Upper lobe of right lung (tissue), 1 donor: ENCODE measurements around the gene SEC16A. TPM values are rescaled to one million over a fixed set of nuclear protein-coding genes. Genes with fewer than 3 reads are reported as not detected.
A peak's percentile ranks its signal among the peaks of the same experiment; 100 is the strongest.

Source experiments
- ATAC-seq: fragments of 200-7000 bp; cut with Tn5 transposase; one replicate; pipeline ENCODE4 v1.9.1; 2020; ENCODE audit warnings: mild to moderate bottlenecking, moderate library complexity
- DNase-seq: peaks from one replicate; pipeline ENCODE4 v3.0.0-alpha.2; 2020
- H3K27ac ChIP-seq: fragments of 200-600 bp; one replicate; pipeline ENCODE4 v1.8.0; 2022
- H3K27me3 ChIP-seq: fragments of 200-600 bp; one replicate; pipeline ENCODE4 v1.8.0; 2022; ENCODE audit warnings: mild to moderate bottlenecking
- H3K36me3 ChIP-seq: fragments of 200-600 bp; one replicate; pipeline ENCODE4 v1.8.0; 2022
- H3K4me1 ChIP-seq: fragments of 200-600 bp; one replicate; pipeline ENCODE4 v1.8.0; 2022
- H3K4me3 ChIP-seq: fragments of 200-600 bp; one replicate; pipeline ENCODE4 v1.8.0; 2022; ENCODE audit warnings: mild to moderate bottlenecking
- H3K9me3 ChIP-seq: fragments of 200-600 bp; one replicate; pipeline ENCODE4 v1.8.0; 2022
- intact Hi-C: fragments of 100-400 bp; cut with DNase I; formaldehyde crosslinking; loops from one replicate; pipeline ENCODE4 v1.11.0; 2022
- total RNA-seq: library from RNA; stranded (reverse); fragmentation: NEBNext Ultra II Directional; extraction: Animal tissue kit (Norgen Biotek cat#: 25700); gene quantifications from one replicate; pipeline ENCODE4 v1.2.1, GENCODE V29; 2021
- TF ChIP-seq, protein P1 (sequence below): fragments of 200-600 bp; IDR thresholded peaks from one replicate; pipeline ENCODE4 v1.8.0; 2022; ENCODE audit warnings: antibody characterized with exemption
- donor health status: DM: no; HTN: yes; CAD: no; lungs with severe emphysema.

Gene SEC16A
- total RNA-seq, 1 donor from 2014 or later, result 63.7 TPM

DNA sequence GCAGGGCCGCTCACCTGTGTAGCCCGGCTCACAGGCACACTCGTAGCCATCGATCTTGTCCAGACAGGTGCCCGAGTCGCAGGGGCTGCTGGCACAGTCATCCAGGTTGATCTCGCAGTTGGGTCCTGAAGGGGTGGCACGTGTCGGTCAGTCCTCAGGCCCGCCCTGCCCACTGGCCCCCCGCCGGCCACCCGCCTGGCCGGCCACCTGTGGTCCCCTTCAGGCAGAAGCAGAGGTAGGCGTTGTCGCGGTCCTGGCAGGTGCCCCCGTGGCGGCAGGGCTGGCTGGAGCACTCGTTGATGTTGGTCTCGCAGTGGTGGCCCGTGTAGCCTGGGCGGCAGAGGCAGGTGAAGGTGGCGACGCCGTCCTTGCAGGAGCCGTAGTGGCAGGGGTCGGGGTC, 32.4 kb upstream of the SEC16A start:
- Histone ChIP-seq H3K4me1 (peaks cover 18% of the 10 kb centered on the region), H3K36me3 (peaks cover 91% of the 10 kb centered on the region)

DNA sequence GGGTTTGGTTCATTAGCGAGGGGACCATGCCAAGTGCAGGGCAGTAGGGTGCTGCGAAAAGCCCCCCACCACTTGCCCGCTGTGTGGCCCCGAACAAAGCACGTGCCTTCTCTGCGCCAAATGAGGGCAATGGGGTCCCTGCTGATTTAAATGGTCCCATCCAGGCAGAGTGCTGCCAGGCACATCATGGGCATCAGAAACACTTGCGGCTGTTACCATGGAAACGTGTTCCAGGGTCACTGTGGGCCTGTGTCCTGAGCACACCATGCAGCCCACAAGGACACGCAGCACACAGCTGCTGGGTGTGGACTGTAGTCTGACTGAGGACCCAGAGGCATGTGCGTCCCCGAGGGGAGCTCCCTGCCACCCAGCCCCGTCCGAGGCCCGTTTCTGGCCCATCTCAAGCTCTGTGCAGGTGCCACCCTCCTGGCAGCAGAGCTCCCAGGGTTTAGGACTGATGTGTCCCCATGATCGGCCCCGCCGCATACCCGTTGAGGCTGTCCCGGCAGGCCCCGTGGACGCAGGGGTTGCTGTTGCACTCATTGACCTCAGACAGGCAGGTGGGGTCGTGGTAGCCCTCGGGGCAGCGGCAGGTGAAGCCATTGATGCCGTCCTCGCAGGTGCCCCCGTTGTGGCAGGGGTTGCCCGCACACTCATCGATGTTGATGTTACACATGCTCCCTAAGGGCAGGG, 31.3 kb upstream of the SEC16A start:
- Histone ChIP-seq H3K27ac (no peak overlapping the region), H3K4me1 (peaks cover 16% of the 10 kb centered on the region), H3K9me3 (no peaks in the 10 kb centered on the region), H3K27me3 (no peaks in the 10 kb centered on the region), H3K36me3 (peaks cover 98% of the 10 kb centered on the region), H3K4me3 (no peak overlapping the region)
- TF ChIP-seq, protein P1, sequence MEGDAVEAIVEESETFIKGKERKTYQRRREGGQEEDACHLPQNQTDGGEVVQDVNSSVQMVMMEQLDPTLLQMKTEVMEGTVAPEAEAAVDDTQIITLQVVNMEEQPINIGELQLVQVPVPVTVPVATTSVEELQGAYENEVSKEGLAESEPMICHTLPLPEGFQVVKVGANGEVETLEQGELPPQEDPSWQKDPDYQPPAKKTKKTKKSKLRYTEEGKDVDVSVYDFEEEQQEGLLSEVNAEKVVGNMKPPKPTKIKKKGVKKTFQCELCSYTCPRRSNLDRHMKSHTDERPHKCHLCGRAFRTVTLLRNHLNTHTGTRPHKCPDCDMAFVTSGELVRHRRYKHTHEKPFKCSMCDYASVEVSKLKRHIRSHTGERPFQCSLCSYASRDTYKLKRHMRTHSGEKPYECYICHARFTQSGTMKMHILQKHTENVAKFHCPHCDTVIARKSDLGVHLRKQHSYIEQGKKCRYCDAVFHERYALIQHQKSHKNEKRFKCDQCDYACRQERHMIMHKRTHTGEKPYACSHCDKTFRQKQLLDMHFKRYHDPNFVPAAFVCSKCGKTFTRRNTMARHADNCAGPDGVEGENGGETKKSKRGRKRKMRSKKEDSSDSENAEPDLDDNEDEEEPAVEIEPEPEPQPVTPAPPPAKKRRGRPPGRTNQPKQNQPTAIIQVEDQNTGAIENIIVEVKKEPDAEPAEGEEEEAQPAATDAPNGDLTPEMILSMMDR, result no peak
- DNase-seq, result no peak
- no peak for ATAC-seq
- intact Hi-C loops, result no loop called here

More for the DNA sequence above, 32.4 kb upstream of the SEC16A start:
- Histone ChIP-seq H3K9me3 (no peaks in the 10 kb centered on the region), H3K27ac (no peak overlapping the region), H3K4me3 (no peak overlapping the region), H3K27me3 (no peaks in the 10 kb centered on the region)
- ATAC-seq (no peak), DNase-seq (no peak)
- intact Hi-C loops, result no loop called here
- TF ChIP-seq, protein P1, result no peak

DNA sequence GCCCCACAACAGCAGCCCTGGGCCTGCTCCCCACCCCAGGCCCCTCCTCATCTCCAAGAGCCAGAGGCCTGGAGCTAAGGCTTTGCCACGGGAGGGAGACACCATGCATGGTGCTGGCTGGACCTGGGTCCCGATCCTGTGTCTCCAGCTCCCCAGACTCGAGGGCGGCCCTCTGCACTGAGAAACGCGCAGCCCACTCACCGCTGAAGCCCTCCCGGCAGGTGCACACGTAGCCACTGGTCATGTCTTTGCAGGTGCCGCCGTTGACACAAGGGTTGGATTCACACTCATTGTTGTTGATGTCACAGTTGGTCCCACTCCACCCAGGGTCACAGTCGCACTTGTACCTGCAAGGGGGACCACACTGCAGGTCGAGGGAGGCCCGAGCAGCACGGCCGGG, 30.4 kb upstream of the SEC16A start:
- Histone ChIP-seq H3K27me3 (no peaks in the 10 kb centered on the region), H3K36me3 (peaks cover 98% of the 10 kb centered on the region), H3K27ac (peak overlapping the region; percentile 6), H3K4me1 (peaks cover 16% of the 10 kb centered on the region), H3K4me3 (no peak overlapping the region), H3K9me3 (no peaks in the 10 kb centered on the region)
- no peak for ATAC-seq
- TF ChIP-seq, protein P1, result no peak
- DNase-seq, result no peak
- intact Hi-C loops, result no loop called here

DNA sequence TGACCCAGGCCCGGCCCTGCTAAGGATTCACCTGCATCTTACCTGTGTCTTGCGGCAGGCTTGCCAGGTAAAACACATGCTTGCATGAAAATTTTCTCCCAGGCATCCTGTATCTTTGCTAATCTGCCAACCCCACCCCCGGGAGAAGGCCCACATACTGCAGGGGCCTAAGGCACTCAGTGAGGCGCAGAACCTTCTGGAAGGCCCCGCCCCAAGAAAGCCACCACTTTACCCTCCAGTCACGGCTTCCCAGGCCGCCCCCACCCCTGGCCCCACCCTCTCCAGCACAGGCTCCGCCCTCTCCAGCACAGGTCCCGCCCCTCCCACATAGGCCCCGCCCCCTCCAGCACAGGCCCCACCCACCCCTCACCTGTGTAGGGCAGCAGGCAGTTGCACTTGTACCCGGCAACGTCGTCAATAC, 29.8 kb upstream of the SEC16A start:
- Histone ChIP-seq H3K27me3 (no peaks in the 10 kb centered on the region), H3K36me3 (peaks cover 98% of the 10 kb centered on the region), H3K27ac (peak overlapping the region; percentile 81), H3K4me3 (no peak overlapping the region), H3K9me3 (no peaks in the 10 kb centered on the region), H3K4me1 (peaks cover 16% of the 10 kb centered on the region)
- TF ChIP-seq, protein P1, result no peak
- DNase-seq (no peak), ATAC-seq (peak; percentile 51)
- intact Hi-C loops, result no loop called here

DNA sequence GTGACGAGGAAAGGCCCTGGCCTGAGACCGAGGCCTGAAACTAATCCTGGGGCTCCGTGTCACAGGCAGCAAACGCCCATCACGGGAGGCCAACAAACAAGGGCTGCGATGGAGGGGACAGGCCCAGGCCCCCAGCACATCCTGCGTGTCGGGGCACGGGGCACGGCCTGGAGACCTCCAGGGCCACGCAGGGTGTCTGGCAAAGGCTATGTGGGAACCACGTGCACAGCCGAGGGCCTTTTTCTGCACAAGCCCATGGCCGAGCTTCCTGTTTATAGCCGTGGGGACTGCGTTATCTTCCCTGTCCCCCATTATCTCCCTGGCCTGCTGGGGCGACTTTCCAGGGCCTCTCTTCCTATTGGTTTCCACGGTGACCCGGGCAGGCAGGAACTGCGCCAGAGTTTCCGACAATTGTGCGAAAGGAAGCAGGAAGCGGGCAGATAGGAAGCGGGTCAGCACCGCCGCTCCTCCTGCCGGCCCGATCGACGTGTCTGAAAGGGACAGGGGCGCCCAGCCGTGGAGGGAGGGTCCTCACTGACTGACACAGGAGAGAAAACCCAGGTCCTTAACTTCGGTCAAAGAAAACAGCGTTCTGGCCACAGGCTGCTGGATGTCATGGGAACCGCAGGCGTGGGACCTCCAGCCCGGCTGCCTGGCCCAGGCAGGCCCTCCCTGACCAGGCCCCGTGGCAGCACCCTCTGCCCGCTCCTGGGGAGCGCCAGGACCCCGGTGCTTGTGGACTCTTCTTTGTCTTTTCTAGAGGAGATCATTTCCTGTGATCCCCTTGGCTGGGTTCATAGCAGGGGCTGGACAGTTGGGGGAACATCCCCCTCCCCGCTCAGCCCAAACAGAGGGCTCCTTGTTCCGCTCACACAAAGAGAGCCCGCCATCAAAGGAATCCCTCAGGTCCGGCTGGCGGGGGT, 29.1 kb upstream of the SEC16A start:
- Histone ChIP-seq H3K9me3 (no peaks in the 10 kb centered on the region), H3K4me1 (peaks cover 16% of the 10 kb centered on the region), H3K27me3 (no peaks in the 10 kb centered on the region), H3K27ac (peak overlapping the region; percentile 81), H3K36me3 (peaks cover 98% of the 10 kb centered on the region), H3K4me3 (no peak overlapping the region)
- intact Hi-C loops, result no loop called here
- TF ChIP-seq, protein P1, result no peak
- DNase-seq (no peak), ATAC-seq (peak; percentile 42)
